HEK293T (cell line): ENCODE results near the gene NRDC.

Experiments
- BHLHE40 ChIP-seq: fragments of 450-650 bp; IDR thresholded peaks from 2 replicates; pipeline ENCODE4 v1.6.1; 2016; ENCODE audit warnings: mild to moderate bottlenecking, moderate library complexity, borderline replicate concordance
- FOXM1 ChIP-seq: fragments of 450-650 bp; IDR thresholded peaks from 2 replicates; pipeline ENCODE4 v1.6.1; 2017; ENCODE audit warnings: mild to moderate bottlenecking, borderline replicate concordance
- SUZ12 ChIP-seq: fragments of 450-650 bp; IDR thresholded peaks from 2 replicates; pipeline ENCODE4 v1.6.1; 2016; ENCODE audit warnings: mild to moderate bottlenecking
- TARDBP ChIP-seq: fragments of 450-650 bp; IDR thresholded peaks from 2 replicates; pipeline ENCODE4 v1.6.1; 2016

- TF ChIP-seq FOXM1 = no peak
- no peak for TF ChIP-seq TARDBP
- no peak for TF ChIP-seq SUZ12
- TF ChIP-seq BHLHE40 = no peak
These were observed 124.6 kb downstream of the NRDC start for GRCh38 chr1:51753969-51754368.
